GM13976 (cell line): ENCODE data around the gene RET.

Experiments used
- DNase-seq: peaks from one replicate; pipeline ENCODE4 v3.0.0; 2012; ENCODE audit warnings: low spot score
- in situ Hi-C: fragments of 300-500 bp; cut with MboI; formaldehyde crosslinking; loops from one replicate; pipeline ENCODE4 v1.12.0; 2022; ENCODE audit warnings: low sequenced_read_pairs, mixed read lengths, inconsistent platforms; ENCODE audit not compliant: unreplicated experiment
- TF ChIP-seq, protein P1 (sequence below): IDR thresholded peaks from 2 replicates; pipeline ENCODE4 v1.5.1; 2012; ENCODE audit warnings: borderline replicate concordance, mild to moderate bottlenecking; ENCODE audit not compliant: insufficient read depth; ENCODE audit errors: extremely low read depth, missing control alignments, control extremely low read depth

RET gene

DNA sequence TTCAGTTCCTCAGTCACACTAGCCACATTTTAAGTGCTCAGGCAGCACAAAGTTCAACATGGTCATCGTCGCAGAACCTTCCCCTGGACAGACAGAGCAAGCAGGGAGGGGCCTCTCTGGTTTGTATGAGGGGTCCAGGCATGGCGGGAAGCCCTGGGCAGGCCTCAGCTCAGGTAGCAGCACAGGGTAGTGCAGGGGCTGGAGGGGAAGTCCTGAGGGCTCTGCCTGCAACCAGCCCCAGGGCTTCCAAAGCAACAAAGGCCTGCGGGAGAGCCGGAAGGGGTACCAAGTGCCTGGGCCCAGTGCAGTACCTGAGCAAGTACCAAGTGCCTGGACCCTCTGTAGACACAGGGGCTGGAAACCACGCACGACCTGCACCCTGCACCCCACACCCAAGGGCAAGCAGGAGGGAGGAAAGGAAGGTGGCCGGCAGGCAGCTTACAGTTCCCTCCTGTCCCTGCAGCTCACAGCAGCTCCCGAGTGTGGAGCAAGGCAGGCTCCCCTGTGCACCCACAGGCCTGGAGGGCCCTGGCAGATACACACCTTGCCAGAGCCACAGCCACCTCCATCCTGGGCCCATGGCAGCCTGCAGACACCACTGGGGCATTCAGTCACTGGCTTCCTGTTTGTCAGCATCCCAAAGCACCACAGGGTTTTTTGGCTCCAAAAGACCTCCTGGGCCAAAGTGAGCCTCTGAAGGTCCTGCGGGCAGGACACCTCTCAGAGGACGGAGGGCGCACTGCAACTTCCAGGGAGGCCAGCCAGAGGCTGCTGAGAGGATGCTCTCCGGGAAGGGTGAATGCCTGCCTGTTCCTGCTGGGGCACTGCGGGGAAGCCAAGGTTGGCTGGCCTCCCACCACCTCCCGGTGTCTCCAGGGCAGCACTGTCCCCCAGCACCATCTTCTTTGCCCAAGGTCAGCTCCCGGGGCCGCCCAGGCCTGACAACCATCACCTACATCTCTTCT is 6.5 kb upstream of the RET start:
- TF ChIP-seq, protein P1, sequence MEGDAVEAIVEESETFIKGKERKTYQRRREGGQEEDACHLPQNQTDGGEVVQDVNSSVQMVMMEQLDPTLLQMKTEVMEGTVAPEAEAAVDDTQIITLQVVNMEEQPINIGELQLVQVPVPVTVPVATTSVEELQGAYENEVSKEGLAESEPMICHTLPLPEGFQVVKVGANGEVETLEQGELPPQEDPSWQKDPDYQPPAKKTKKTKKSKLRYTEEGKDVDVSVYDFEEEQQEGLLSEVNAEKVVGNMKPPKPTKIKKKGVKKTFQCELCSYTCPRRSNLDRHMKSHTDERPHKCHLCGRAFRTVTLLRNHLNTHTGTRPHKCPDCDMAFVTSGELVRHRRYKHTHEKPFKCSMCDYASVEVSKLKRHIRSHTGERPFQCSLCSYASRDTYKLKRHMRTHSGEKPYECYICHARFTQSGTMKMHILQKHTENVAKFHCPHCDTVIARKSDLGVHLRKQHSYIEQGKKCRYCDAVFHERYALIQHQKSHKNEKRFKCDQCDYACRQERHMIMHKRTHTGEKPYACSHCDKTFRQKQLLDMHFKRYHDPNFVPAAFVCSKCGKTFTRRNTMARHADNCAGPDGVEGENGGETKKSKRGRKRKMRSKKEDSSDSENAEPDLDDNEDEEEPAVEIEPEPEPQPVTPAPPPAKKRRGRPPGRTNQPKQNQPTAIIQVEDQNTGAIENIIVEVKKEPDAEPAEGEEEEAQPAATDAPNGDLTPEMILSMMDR, result no peak
- DNase-seq, result no peak
- in situ Hi-C loops, result no loop called here

DNA sequence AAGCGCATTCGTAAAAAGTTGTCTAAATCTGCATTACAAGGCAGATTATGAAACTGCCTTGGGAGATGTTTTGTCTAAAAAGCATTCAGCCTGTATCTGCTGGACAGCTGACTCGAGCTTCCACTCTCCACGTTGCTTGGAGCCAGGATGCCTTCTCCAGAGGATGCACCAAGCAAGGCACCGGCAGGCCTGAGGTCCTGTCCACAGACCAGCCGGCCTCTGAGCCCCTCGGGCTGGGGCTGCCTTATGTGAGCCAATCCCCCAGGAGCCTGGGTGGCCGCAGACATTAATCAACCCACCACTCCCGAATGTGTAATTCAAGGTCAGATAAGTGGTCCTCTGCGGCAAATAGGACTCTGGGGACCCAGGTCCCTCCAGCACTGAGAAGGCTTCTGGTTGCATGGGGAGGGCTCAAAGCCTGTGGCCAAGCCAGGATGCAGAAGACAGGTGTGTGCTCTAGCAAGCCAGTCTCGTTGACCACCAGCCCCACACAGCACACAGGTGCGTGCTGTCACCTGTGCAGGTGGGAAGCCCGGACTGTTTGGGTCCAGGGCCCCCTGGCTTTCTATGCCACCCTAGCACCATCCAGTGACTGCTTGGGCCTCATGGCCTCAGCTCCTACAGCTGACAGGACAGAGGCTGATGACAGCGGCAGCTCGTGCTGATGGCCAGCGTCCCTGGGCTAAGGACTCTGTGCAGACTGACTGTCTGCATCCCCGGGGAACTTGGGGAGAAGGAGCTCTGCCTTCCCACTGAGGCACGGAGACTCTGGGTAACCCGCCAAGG is 4.8 kb upstream of the RET start:
- in situ Hi-C loops, result no loop called here
- TF ChIP-seq, protein P1, result no peak
- DNase-seq, result no peak

DNA sequence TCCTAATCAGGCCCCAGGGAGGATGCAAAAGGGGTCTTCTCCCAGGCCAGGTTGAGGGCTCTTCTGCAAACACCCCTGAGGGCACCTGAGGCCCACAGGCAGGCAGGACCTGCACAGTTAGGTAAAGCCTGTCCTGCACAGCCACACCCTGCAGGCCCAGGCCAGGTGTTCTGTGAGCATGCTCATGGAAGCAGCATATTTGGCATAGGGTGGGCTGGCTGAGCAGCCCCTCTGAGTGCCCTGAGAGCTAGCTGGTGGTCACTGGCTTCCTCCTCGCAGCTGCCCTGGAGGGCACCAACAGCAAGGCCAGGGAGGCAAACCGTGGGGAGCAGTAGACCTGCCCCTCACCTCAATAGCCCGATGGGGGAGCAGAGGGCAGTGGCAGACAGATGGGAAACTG is 3.7 kb upstream of the RET start:
- TF ChIP-seq, protein P1, result no peak
- no peak for DNase-seq
- in situ Hi-C loops, result no loop called here

DNA sequence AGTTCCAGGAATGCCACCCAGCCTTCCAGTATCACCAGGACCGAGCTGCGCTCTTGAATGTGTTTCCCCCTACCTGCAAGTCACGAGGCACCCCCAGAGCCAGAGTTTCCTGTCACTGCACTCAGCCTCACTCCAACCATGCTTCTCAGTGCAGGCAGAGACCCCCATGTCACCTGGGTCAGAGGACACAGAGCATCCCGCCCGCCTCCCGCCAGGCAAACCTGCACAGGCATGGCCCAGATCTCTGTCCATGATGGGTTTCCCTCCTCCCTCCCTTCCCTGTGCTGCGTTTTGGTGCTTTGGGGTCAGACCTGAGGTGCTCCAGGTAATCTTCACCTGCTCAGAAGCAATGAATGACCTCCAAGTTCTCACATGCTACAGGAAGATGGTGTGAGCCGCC is 3.1 kb upstream of the RET start:
- in situ Hi-C loops, result no loop called here
- no peak for DNase-seq
- TF ChIP-seq, protein P1, result no peak

DNA sequence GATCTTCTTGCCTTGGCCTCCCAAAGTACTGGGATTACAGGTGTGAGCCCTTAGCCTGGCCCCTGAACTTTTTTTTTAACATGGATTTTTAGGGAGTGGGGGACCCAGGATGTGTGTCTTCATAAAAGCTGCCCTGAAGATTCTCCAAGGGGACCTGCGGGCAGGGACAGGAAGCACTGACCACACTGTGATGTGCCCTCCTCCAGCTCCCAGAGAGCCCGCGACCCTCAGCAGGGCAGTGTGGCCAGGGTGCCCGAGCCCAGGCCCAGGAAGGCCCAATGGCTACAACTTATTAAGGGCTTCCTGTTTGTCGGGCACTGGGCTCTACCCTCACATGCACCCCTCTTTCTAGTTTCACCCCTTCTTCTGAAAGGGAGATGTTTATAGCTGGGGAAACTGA is 2.5 kb upstream of the RET start:
- DNase-seq, result no peak
- TF ChIP-seq, protein P1, result no peak
- in situ Hi-C loops, result no loop called here

DNA sequence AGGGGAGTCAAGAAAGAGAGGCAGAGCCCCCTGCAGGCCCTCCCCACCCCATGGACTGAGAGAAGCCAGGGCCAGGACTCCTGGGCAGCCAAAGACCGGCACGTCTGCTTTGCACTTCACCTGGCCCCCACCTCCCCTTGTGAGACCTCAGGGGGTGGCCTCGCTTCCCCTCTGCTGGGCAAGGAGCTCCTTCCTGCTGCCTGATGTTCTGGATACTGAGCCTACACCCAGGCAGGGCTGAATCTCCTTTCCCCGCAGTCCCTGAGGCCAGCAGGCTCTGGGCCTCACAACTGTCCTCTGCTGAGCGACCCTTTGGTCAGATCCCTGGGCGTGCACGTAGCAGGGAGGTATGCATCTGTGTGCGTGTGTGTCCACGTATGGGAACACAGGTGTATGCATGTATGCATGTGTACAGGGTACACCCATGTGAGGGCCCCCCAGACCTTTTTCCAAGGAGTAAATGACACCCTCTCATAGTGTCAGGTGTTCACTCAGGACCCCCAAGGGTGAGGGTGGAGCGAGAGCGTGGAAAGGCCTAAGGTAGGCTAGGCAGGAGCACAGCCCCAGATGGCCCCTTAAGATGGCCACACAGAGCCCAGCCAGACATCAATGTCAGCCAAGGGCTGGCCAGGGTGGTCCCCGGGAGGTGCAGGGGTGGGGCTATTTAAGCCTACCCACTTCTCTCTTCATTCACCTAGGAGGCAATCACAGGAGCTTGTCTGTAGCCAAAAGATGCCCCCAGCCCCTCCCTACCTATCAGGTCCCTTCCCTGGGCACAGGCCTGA is 1.9 kb upstream of the RET start:
- TF ChIP-seq, protein P1, result no peak
- no peak for DNase-seq
- in situ Hi-C loops, result no loop called here
